Subcutaneous adipose tissue (tissue), 4 donors: ENCODE results near the gene BRIX1. TPM values are rescaled to one million over a fixed set of nuclear protein-coding genes. Genes with fewer than 3 reads are reported as not detected.

Source experiments
- total RNA-seq, 4 donors: library from RNA; depleted of rRNA; stranded (reverse); fragments of >200 nt; gene quantifications; one replicate each; pipeline ENCODE4 v1.1.0, GENCODE V29; 2016
- TF ChIP-seq, protein P1 (sequence below): fragments of 450-650 bp; IDR thresholded peaks from one replicate; pipeline ENCODE4 v1.5.1; 2016; ENCODE audit warnings: low read depth, mild to moderate bottlenecking, control low read depth, antibody characterized with exemption, moderate library complexity

BRIX1 gene
- total RNA-seq, 4 donors from 2014 or later: 14.3 to 33.8 (median 19.1) TPM

DNA sequence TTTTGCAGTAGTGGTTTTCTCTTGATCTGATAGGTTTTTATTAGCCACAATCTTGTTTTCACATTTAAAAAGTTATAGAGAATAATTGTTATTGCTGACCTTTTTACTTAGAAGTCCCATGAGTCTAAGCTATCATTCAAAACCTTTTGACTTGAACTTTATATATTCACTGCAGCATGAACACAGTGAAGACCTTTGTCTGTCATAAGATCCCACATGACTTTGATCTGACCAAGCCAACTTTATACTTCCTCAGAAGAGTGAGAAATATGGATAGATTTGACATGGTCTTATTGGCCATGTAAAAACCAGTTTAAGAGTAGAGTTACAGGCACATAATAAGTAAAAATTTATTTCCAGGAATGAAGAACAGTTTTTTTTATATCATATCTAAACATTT, 34.3 kb upstream of the BRIX1 start:
- TF ChIP-seq, protein P1, sequence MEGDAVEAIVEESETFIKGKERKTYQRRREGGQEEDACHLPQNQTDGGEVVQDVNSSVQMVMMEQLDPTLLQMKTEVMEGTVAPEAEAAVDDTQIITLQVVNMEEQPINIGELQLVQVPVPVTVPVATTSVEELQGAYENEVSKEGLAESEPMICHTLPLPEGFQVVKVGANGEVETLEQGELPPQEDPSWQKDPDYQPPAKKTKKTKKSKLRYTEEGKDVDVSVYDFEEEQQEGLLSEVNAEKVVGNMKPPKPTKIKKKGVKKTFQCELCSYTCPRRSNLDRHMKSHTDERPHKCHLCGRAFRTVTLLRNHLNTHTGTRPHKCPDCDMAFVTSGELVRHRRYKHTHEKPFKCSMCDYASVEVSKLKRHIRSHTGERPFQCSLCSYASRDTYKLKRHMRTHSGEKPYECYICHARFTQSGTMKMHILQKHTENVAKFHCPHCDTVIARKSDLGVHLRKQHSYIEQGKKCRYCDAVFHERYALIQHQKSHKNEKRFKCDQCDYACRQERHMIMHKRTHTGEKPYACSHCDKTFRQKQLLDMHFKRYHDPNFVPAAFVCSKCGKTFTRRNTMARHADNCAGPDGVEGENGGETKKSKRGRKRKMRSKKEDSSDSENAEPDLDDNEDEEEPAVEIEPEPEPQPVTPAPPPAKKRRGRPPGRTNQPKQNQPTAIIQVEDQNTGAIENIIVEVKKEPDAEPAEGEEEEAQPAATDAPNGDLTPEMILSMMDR: no peak

- TF ChIP-seq, protein P1: no peak
These were observed 29.0 kb upstream of the BRIX1 start for GRCh38 chr5:34886392-34887119.

GRCh38 chr5:34889394-34889793, 26.1 kb upstream of the BRIX1 start:
- TF ChIP-seq, protein P1: no peak

- TF ChIP-seq, protein P1: no peak
These were observed 23.5 kb upstream of the BRIX1 start for GRCh38 chr5:34891981-34892380.

- TF ChIP-seq, protein P1: no peak
These were observed 23.1 kb upstream of the BRIX1 start for GRCh38 chr5:34892414-34892813.

DNA sequence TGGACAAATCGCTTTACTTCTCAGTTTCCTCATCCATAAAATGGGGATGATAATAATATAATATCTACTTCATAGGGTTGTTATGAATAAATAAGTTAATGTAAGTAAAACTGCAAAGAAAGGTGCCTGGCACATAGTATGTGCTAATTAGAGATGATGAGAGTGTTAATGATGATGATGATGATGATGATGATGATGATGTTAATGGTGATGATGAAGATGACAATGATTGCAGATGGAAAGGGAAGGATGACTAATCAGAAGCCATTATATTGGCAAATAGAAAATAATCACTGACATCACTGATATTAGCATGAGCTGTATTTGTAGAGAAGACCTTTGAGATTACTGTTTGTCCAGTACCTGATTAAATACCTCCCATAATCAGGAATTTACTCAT, 20.8 kb upstream of the BRIX1 start:
- TF ChIP-seq, protein P1: no peak

- TF ChIP-seq, protein P1: no peak
These were observed 19.7 kb upstream of the BRIX1 start for GRCh38 chr5:34895641-34896419.
